ENCODE results near the gene DGKQ.

GRCh38 chr4:930827-931193 lies 42.6 kb downstream of the DGKQ start:
- no peak for TF ChIP-seq YY1 (IDR thresholded peaks at IDR 0.05; ENCODE audit: insufficient read depth, insufficient read length)
- TF ChIP-seq SUZ12 (IDR thresholded peaks at IDR 0.05; ENCODE audit: extremely low read depth, insufficient read depth, insufficient read length) = no peak
- TF ChIP-seq ZNF274 (IDR thresholded peaks at IDR 0.05; ENCODE audit: low read depth, low read length) = no peak

Data from NT2/D1 (cell line).